Measurements from ENCODE around the gene GREM2.

Gene GREM2

GRCh38 chr1:240528591-240528990 lies 83.4 kb downstream of the GREM2 start:
- H3K4me1 ChIP-seq, result peaks cover 8% of the 10 kb centered on the region
- no peak overlapping the region for H3K4me3 ChIP-seq (ENCODE audit: low read depth, low read length)
- no peak for TF ChIP-seq CTCF (IDR thresholded peaks at IDR 0.05)
- H3K79me2 ChIP-seq, result no peaks in the 10 kb centered on the region
- no peaks in the 10 kb centered on the region for H3K9me3 ChIP-seq (ENCODE audit: control insufficient read depth, low read length)
- no peak overlapping the region for H3K4me2 ChIP-seq (ENCODE audit: low read length)
- H3K27ac ChIP-seq, result no peak overlapping the region
- H2AFZ ChIP-seq, result no peak overlapping the region
- H3K9ac ChIP-seq, result no peak overlapping the region
- no peaks in the 10 kb centered on the region for H3K36me3 ChIP-seq (ENCODE audit: control insufficient read depth, insufficient read depth, low read length)
- H3K27me3 ChIP-seq (ENCODE audit: control insufficient read depth, insufficient read depth, low read length), result no peaks in the 10 kb centered on the region

GRCh38 chr1:240527086-240527485 lies 84.9 kb downstream of the GREM2 start:
- Histone ChIP-seq H3K79me2 (no peaks in the 10 kb centered on the region), H3K4me3 (ENCODE audit: low read depth, low read length) (no peak overlapping the region), H3K27ac (no peak overlapping the region), H3K4me1 (peaks cover 8% of the 10 kb centered on the region), H2AFZ (peak overlapping the region; percentile 66), H3K9ac (no peak overlapping the region), H3K4me2 (ENCODE audit: low read length) (no peak overlapping the region), H3K36me3 (ENCODE audit: control insufficient read depth, insufficient read depth, low read length) (no peaks in the 10 kb centered on the region), H3K27me3 (ENCODE audit: control insufficient read depth, insufficient read depth, low read length) (no peaks in the 10 kb centered on the region), H3K9me3 (ENCODE audit: control insufficient read depth, low read length) (no peaks in the 10 kb centered on the region)
- TF ChIP-seq CTCF (IDR thresholded peaks at IDR 0.05), result no peak

GRCh38 chr1:240526312-240526711 lies 85.6 kb downstream of the GREM2 start:
- TF ChIP-seq CTCF (IDR thresholded peaks at IDR 0.05), result no peak
- Histone ChIP-seq H3K36me3 (ENCODE audit: control insufficient read depth, insufficient read depth, low read length) (no peaks in the 10 kb centered on the region), H3K27ac (peak overlapping the region; percentile 44), H3K4me2 (ENCODE audit: low read length) (no peak overlapping the region), H2AFZ (peak overlapping the region; percentile 66), H3K79me2 (no peaks in the 10 kb centered on the region), H3K4me3 (ENCODE audit: low read depth, low read length) (no peak overlapping the region), H3K27me3 (ENCODE audit: control insufficient read depth, insufficient read depth, low read length) (no peaks in the 10 kb centered on the region), H3K9ac (no peak overlapping the region), H3K9me3 (ENCODE audit: control insufficient read depth, low read length) (no peaks in the 10 kb centered on the region), H3K4me1 (peaks cover 8% of the 10 kb centered on the region)

GRCh38 chr1:240524356-240525069 lies 87.4 kb downstream of the GREM2 start:
- no peak overlapping the region for H2AFZ ChIP-seq
- H3K79me2 ChIP-seq, result peaks cover 2% of the 10 kb centered on the region
- H3K4me2 ChIP-seq (ENCODE audit: low read length), result no peak overlapping the region
- H3K4me1 ChIP-seq, result peaks cover 8% of the 10 kb centered on the region
- H3K27me3 ChIP-seq (ENCODE audit: control insufficient read depth, insufficient read depth, low read length), result no peaks in the 10 kb centered on the region
- H3K9ac ChIP-seq, result no peak overlapping the region
- TF ChIP-seq CTCF (IDR thresholded peaks at IDR 0.05), result no peak
- no peak overlapping the region for H3K27ac ChIP-seq
- no peaks in the 10 kb centered on the region for H3K36me3 ChIP-seq (ENCODE audit: control insufficient read depth, insufficient read depth, low read length)
- H3K4me3 ChIP-seq (ENCODE audit: low read depth, low read length), result no peak overlapping the region
- H3K9me3 ChIP-seq (ENCODE audit: control insufficient read depth, low read length), result no peaks in the 10 kb centered on the region

Data from parathyroid adenoma (tissue), 2 donors.